Testis (tissue), 2 donors: ENCODE measurements around the gene TTC36.

ENCODE experiments used
- CTCF ChIP-seq, 3 experiments: fragments of 450-650 bp in 2 of 3; fragments of 200-600 bp in 1 of 3; sonication (generic) in 1 of 3; IDR thresholded peaks; one replicate each; pipeline ENCODE4 v1.5.1; 2016 to 2019; ENCODE audit warnings: antibody characterized with exemption in 3 of 3, mild to moderate bottlenecking in 2 of 3, moderate library complexity in 1 of 3
- POLR2A ChIP-seq: fragments of 450-650 bp; IDR thresholded peaks from one replicate; pipeline ENCODE4 v1.6.1; 2017; ENCODE audit warnings: antibody characterized with exemption, mild to moderate bottlenecking, moderate library complexity

- TF ChIP-seq CTCF (IDR thresholded peaks at IDR 0.05) = no peak
- no peak for TF ChIP-seq POLR2A
Measured at GRCh38 chr11:118569670-118570069, 42.4 kb downstream of the TTC36 start.
